CD4-positive, alpha-beta T cell (primary cell): ENCODE measurements around the gene PCDH17. TPM values are rescaled to one million over a fixed set of nuclear protein-coding genes. Genes with fewer than 3 reads are reported as not detected.

Source experiments
- ATAC-seq: fragments of 200-7000 bp; cut with Tn5 transposase; one replicate; pipeline ENCODE4 v1.10.0; 2022; ENCODE audit warnings: mild to moderate bottlenecking; ENCODE audit not compliant: poor library complexity
- CTCF ChIA-PET: fragments of 350-600 bp; sonication (Branson Sonifier 250); formaldehyde crosslinking; loops from one replicate; lab custom pipeline; 2021; ENCODE audit warnings: antibody characterized with exemption, inconsistent platforms; lab: Charles Lee
- POLR2A ChIA-PET: fragments of 350-600 bp; sonication (Branson Sonifier 250); formaldehyde crosslinking; loops from one replicate; lab custom pipeline; 2021; ENCODE audit warnings: antibody characterized with exemption, inconsistent platforms; lab: Charles Lee
- DNase-seq, 14 experiments: peaks; one replicate each; pipeline ENCODE4 v3.0.0-alpha.2; 2013 to 2020; ENCODE audit warnings: mixed read lengths in 2 of 14
- H3K27ac ChIP-seq, 2 donors: one replicate each; pipeline versions ENCODE4 v1.5.1 to v1.7.0; 2013; ENCODE audit warnings: low read length in 2 of 2, low read depth in 1 of 2, mild to moderate bottlenecking in 1 of 2
- H3K27me3 ChIP-seq, 2 experiments: 1 replicate in 1 of 2; 2 replicates in 1 of 2; pipeline versions ENCODE4 v1.6.1 to v1.7.0; 2013; ENCODE audit warnings: low read length in 2 of 2, control low read depth in 1 of 2, mild to moderate bottlenecking in 1 of 2, moderate library complexity in 1 of 2; ENCODE audit not compliant: insufficient read depth in 2 of 2, control insufficient read depth in 1 of 2
- H3K36me3 ChIP-seq: one replicate; pipeline ENCODE4 v1.6.1; 2013; ENCODE audit warnings: low read length, control low read depth; ENCODE audit not compliant: insufficient read depth
- H3K4me1 ChIP-seq: one replicate; pipeline ENCODE4 v1.6.1; 2013; ENCODE audit warnings: low read length, control low read depth; ENCODE audit not compliant: insufficient read depth
- H3K4me3 ChIP-seq: one replicate; pipeline ENCODE4 v1.5.1; 2013; ENCODE audit warnings: mild to moderate bottlenecking, low read length, moderate library complexity
- H3K9me3 ChIP-seq, 2 experiments: 1 replicate in 1 of 2; 2 replicates in 1 of 2; pipeline versions ENCODE4 v1.6.1 to v1.7.0; 2013; ENCODE audit warnings: low read length in 2 of 2, mild to moderate bottlenecking in 2 of 2, control low read depth in 1 of 2, moderate library complexity in 1 of 2; ENCODE audit not compliant: control insufficient read depth in 1 of 2, insufficient read depth in 1 of 2
- H3K27ac Mint-ChIP-seq: one replicate; pipeline ENCODE4 v1.8.0; 2020; ENCODE audit warnings: mixed read lengths
- H3K27me3 Mint-ChIP-seq: one replicate; pipeline ENCODE4 v1.8.0; 2021; ENCODE audit warnings: mixed read lengths
- H3K36me3 Mint-ChIP-seq: one replicate; pipeline ENCODE4 v1.8.0; 2021; ENCODE audit warnings: low read depth, mixed read lengths
- H3K4me1 Mint-ChIP-seq: one replicate; pipeline ENCODE4 v1.8.0; 2021; ENCODE audit warnings: low read depth, mixed read lengths
- H3K4me3 Mint-ChIP-seq: one replicate; pipeline ENCODE4 v1.8.0; 2020; ENCODE audit warnings: mild to moderate bottlenecking, mixed read lengths
- H3K9me3 Mint-ChIP-seq: one replicate; pipeline ENCODE4 v1.8.0; 2020; ENCODE audit warnings: mixed read lengths
- intact Hi-C, 2 experiments: fragments of 100-400 bp; cut with DNase I in 1 of 2; cut with micrococcal nuclease in 1 of 2; formaldehyde crosslinking; loops; one replicate each; pipeline versions ENCODE4 v1.15.1 to v1.9.0; 2023 to 2025; cut with DNase I, micrococcal nuclease
- total RNA-seq, 174 experiments: library from RNA in 2 of 174; stranded (reverse) in 2 of 174; gene quantifications; one replicate each; pipeline ENCODE4 v1.2.3 and lab custom pipeline; 2021 to 2026
- TF ChIP-seq, protein P1 (sequence below): fragments of 200-600 bp; IDR thresholded peaks from one replicate; pipeline ENCODE4 v1.8.0; 2022; ENCODE audit warnings: antibody characterized with exemption, mild to moderate bottlenecking

Gene PCDH17
- total RNA-seq, 2 experiments from 2014 or later, result 0.05 TPM; not detected in 1

- Mint-ChIP-seq H3K27me3 (no peaks in the 10 kb centered on the region), H3K27ac (no peak overlapping the region), H3K4me1 (no peaks in the 10 kb centered on the region), H3K9me3 (peaks cover 11% of the 10 kb centered on the region), H3K36me3 (no peaks in the 10 kb centered on the region), H3K4me3 (no peak overlapping the region)
- ChIA-PET POLR2A (no interaction called here), CTCF (no interaction called here)
- DNase-seq (no peak), ATAC-seq (no peak)
- TF ChIP-seq, protein P1, sequence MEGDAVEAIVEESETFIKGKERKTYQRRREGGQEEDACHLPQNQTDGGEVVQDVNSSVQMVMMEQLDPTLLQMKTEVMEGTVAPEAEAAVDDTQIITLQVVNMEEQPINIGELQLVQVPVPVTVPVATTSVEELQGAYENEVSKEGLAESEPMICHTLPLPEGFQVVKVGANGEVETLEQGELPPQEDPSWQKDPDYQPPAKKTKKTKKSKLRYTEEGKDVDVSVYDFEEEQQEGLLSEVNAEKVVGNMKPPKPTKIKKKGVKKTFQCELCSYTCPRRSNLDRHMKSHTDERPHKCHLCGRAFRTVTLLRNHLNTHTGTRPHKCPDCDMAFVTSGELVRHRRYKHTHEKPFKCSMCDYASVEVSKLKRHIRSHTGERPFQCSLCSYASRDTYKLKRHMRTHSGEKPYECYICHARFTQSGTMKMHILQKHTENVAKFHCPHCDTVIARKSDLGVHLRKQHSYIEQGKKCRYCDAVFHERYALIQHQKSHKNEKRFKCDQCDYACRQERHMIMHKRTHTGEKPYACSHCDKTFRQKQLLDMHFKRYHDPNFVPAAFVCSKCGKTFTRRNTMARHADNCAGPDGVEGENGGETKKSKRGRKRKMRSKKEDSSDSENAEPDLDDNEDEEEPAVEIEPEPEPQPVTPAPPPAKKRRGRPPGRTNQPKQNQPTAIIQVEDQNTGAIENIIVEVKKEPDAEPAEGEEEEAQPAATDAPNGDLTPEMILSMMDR, result no peak
- Histone ChIP-seq H3K4me1 (no peaks in the 10 kb centered on the region), H3K36me3 (no peaks in the 10 kb centered on the region), H3K4me3 (no peak overlapping the region), H3K27ac (no peak overlapping the region), H3K27me3 (no peaks in the 10 kb centered on the region), H3K9me3 (no peaks in the 10 kb centered on the region)
- intact Hi-C loops, result no loop called here
Measured at GRCh38 chr13:57763689-57764088, 132.1 kb downstream of the PCDH17 start.
